Upper lobe of right lung (tissue), 1 donor: ENCODE measurements around the gene BLID. TPM values are rescaled to one million over a fixed set of nuclear protein-coding genes. Genes with fewer than 3 reads are reported as not detected.

Source experiments
- ATAC-seq: fragments of 200-7000 bp; cut with Tn5 transposase; one replicate; pipeline ENCODE4 v1.9.1; 2020; ENCODE audit warnings: mild to moderate bottlenecking, moderate library complexity
- DNase-seq: peaks from one replicate; pipeline ENCODE4 v3.0.0-alpha.2; 2020
- H3K27ac ChIP-seq: fragments of 200-600 bp; one replicate; pipeline ENCODE4 v1.8.0; 2022
- H3K27me3 ChIP-seq: fragments of 200-600 bp; one replicate; pipeline ENCODE4 v1.8.0; 2022; ENCODE audit warnings: mild to moderate bottlenecking
- H3K36me3 ChIP-seq: fragments of 200-600 bp; one replicate; pipeline ENCODE4 v1.8.0; 2022
- H3K4me1 ChIP-seq: fragments of 200-600 bp; one replicate; pipeline ENCODE4 v1.8.0; 2022
- H3K4me3 ChIP-seq: fragments of 200-600 bp; one replicate; pipeline ENCODE4 v1.8.0; 2022; ENCODE audit warnings: mild to moderate bottlenecking
- H3K9me3 ChIP-seq: fragments of 200-600 bp; one replicate; pipeline ENCODE4 v1.8.0; 2022
- intact Hi-C: fragments of 100-400 bp; cut with DNase I; formaldehyde crosslinking; loops from one replicate; pipeline ENCODE4 v1.11.0; 2022
- long read RNA-seq: library from polyadenylated mRNA; unstranded; transcript quantifications from one replicate; pipeline ENCODE4 v2.0.0, GENCODE V29; 2021
- total RNA-seq: library from RNA; stranded (reverse); fragmentation: NEBNext Ultra II Directional; extraction: Animal tissue kit (Norgen Biotek cat#: 25700); gene quantifications from one replicate; pipeline ENCODE4 v1.2.1, GENCODE V29; 2021
- TF ChIP-seq, protein P1 (sequence below): fragments of 200-600 bp; IDR thresholded peaks from one replicate; pipeline ENCODE4 v1.8.0; 2022; ENCODE audit warnings: antibody characterized with exemption
- donor health status: DM: no; HTN: yes; CAD: no; lungs with severe emphysema.

The BLID gene, protein sequence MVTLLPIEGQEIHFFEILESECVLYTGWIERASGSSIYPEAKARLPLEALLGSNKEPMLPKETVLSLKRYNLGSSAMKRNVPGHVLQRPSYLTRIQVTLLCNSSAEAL
- total RNA-seq = not detected
- long read RNA-seq = 0 reads

DNA sequence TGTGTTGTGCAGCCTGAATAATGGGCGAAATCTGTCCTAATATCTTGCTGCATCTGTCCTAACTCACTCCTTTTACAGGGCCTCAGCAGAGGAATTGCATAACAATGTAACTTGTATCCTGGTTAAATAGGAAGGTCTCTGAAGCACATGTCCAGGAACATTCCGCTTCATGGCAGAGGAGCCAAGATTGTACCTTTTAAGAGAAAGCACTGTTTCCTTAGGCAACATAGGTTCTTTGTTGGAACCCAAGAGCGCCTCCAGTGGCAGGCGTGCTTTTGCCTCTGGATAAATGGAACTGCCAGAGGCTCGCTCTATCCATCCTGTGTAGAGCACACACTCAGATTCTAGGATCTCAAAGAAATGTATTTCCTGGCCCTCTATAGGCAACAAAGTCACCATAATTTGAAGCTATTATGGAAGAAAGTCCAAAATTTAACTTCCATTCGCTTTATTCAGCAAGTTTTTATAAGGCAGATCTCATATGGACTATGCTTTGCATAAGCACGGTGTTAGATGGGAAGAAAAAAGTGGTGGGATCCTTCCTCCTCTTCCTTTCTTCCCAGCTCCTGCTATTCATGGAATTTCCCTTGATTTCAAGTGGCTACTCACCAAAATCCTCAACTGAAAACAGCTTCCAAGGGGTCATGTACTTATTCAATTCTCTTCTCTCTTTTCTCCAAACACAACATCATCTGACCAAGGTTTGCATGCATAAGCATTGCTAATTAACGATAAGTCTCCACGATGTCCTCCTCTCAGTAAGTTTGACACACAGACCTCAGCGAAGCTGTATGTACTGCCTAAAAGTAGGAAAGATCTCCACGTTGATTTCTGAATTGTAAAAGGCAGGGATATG lies at the start of gene BLID:
BLID (minus strand) TSS at position 692 of the 856 bp plus-strand sequence; CDS start at position 399, 293 bp downstream.
- H3K4me3 ChIP-seq = no peak within 1 kb of the TSS
- TF ChIP-seq, protein P1, sequence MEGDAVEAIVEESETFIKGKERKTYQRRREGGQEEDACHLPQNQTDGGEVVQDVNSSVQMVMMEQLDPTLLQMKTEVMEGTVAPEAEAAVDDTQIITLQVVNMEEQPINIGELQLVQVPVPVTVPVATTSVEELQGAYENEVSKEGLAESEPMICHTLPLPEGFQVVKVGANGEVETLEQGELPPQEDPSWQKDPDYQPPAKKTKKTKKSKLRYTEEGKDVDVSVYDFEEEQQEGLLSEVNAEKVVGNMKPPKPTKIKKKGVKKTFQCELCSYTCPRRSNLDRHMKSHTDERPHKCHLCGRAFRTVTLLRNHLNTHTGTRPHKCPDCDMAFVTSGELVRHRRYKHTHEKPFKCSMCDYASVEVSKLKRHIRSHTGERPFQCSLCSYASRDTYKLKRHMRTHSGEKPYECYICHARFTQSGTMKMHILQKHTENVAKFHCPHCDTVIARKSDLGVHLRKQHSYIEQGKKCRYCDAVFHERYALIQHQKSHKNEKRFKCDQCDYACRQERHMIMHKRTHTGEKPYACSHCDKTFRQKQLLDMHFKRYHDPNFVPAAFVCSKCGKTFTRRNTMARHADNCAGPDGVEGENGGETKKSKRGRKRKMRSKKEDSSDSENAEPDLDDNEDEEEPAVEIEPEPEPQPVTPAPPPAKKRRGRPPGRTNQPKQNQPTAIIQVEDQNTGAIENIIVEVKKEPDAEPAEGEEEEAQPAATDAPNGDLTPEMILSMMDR = peak; percentile 55
- H3K27ac ChIP-seq = no peak within 1 kb of the TSS
- DNase-seq = peak; percentile 82
- peak; percentile 92 for ATAC-seq
- H3K4me1 ChIP-seq = no peaks in the 10 kb centered on the region
- intact Hi-C loops = no loop called here
- H3K36me3 ChIP-seq = no peaks in the 10 kb centered on the region
- H3K9me3 ChIP-seq = no peaks in the 10 kb centered on the region
- H3K27me3 ChIP-seq = no peaks in the 10 kb centered on the region

DNA sequence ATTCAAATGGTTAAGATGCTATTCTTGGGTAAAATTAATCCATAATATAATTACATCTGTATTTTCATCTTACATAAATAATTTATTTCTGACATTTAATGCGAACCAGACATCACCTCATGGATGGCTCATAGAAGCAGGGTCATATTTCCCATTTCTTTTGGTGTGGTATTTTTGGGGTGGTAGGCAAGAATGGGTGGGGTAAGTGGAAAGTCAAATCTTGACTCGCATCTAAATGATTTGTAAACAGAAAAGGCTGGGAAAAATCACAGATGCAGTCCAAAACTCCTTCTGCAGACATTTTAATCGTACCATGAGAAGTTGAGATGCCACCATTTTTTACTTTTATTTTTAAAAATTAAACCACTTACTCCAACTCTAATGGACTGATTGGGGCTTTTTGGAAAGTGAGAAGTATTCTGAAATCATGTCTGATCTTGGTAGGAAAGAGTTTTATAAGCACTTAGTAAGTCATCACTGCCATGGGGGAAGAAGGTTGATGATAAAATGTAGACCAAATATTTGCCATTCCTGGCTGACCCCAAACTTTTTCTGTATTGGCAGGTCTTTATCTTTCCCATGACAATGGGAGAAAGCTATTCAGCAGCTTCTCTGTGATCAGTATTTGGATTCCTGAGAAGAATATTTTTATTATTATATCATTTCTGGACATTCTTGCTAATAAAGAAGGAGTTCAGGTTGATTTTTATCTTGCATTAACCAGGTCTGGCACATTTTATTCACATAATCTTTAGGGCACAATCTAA lies 47.2 kb upstream of the BLID start:
- intact Hi-C loops = no loop called here
- no peak for ATAC-seq

DNA sequence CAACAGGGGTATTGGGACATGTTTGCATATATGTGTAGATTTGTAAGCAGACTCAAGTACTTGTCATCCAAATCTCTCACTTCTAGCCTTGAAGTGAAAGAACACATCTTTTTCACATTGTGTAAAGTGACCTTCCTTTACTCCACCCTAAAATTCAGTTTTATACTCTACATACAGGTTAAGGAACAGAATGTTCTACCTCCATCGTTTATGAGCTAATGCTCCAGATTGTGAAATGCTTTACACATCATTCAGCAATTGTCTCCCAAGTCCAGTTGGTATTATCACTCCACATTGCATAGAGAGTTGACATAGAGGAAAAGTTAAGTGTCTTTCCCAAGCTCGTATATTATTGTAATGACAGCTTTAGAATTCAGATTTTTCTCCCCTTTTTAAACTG lies 46.1 kb upstream of the BLID start:
- ATAC-seq (no peak), DNase-seq (no peak)
- Histone ChIP-seq H3K27ac (no peak overlapping the region), H3K4me1 (no peaks in the 10 kb centered on the region), H3K27me3 (no peaks in the 10 kb centered on the region), H3K4me3 (no peak overlapping the region), H3K36me3 (no peaks in the 10 kb centered on the region), H3K9me3 (no peaks in the 10 kb centered on the region)
- intact Hi-C loops = no loop called here
- TF ChIP-seq, protein P1 = no peak

More for the DNA sequence above, 47.2 kb upstream of the BLID start:
- H3K4me3 ChIP-seq = no peak overlapping the region
- H3K9me3 ChIP-seq = no peaks in the 10 kb centered on the region
- TF ChIP-seq, protein P1 = no peak
- H3K4me1 ChIP-seq = no peaks in the 10 kb centered on the region
- no peak for DNase-seq
- no peaks in the 10 kb centered on the region for H3K27me3 ChIP-seq
- no peaks in the 10 kb centered on the region for H3K36me3 ChIP-seq
- no peak overlapping the region for H3K27ac ChIP-seq

DNA sequence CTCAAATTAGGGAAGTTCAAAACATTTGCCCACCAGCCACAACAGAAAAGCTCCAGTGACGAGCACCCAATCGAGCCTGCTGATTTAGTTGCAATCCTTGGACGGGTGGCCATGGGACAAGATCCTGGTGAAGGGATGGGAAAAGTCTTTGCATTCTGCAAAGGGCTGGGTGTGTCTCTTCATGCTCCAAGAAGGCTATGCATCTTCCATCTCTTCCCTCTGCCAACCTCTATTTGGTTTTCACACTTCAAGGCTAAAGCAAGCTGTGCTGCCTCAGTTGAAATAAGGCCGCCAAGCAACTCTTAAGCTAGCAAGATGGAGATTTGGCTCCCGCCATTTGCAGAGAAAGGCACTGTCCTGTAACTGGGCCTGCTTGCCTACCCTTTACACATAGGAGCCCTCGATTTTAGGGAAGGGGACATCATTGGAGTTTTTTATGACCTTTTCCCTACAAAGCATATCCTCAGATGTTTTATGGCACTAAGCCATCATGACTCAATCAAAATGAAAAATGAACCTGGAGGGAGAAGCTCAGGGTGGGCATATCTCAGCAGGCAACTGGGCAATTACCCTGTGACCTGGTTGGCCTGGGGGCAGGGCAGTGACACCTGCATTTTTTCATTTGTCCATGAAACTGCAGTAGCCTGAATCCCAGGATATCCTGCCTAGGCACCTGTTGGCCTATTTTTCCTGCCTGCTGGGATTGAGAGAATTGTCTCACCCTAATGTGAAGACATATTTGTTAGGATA lies 45.0 kb upstream of the BLID start:
- TF ChIP-seq, protein P1 = no peak
- H3K9me3 ChIP-seq = no peaks in the 10 kb centered on the region
- H3K4me1 ChIP-seq = no peaks in the 10 kb centered on the region
- no peaks in the 10 kb centered on the region for H3K36me3 ChIP-seq
- DNase-seq (no peak), ATAC-seq (no peak)
- H3K27me3 ChIP-seq = no peaks in the 10 kb centered on the region
- H3K4me3 ChIP-seq = no peak overlapping the region
- intact Hi-C loops = no loop called here
- no peak overlapping the region for H3K27ac ChIP-seq

DNA sequence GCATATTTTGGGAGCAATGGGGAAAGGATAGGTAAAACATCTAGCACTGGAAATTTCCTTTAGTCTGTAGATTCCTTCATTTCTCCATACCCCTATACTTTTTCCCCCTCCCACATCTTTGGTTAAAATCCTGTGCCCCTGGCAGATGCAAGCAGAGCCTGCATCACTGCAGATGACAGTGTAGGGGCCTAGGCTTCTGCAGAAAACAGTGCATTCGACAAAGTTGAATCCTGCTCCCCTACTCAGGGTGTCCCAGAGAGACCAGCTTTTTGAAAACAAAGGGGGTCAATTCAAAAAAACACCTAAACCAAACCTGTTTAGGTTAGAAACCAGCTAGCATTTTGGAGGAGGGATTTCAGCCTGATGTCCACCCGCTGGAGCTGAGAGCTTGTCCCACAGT lies 43.8 kb upstream of the BLID start:
- no peaks in the 10 kb centered on the region for H3K4me1 ChIP-seq
- intact Hi-C loops = no loop called here
- H3K9me3 ChIP-seq = no peaks in the 10 kb centered on the region
- DNase-seq = no peak
- no peak overlapping the region for H3K27ac ChIP-seq
- ATAC-seq = no peak
- no peaks in the 10 kb centered on the region for H3K36me3 ChIP-seq
- no peaks in the 10 kb centered on the region for H3K27me3 ChIP-seq
- TF ChIP-seq, protein P1 = no peak
- H3K4me3 ChIP-seq = no peak overlapping the region
